HG03378 (cell line): ENCODE data around the gene TMEM126B.
"Not testable (repeated sequence)": the region's sequence is repeated elsewhere in the genome, so short reads cannot be mapped to it uniquely, and the experiment has no call there.

Experiments
- ATAC-seq: cut with Tn5 transposase; IDR thresholded peaks from one replicate; pipeline ENCODE4 v1.9.1; 2021; ENCODE audit warnings: mild to moderate bottlenecking, moderate library complexity; ENCODE audit not compliant: unreplicated experiment

TMEM126B gene

DNA sequence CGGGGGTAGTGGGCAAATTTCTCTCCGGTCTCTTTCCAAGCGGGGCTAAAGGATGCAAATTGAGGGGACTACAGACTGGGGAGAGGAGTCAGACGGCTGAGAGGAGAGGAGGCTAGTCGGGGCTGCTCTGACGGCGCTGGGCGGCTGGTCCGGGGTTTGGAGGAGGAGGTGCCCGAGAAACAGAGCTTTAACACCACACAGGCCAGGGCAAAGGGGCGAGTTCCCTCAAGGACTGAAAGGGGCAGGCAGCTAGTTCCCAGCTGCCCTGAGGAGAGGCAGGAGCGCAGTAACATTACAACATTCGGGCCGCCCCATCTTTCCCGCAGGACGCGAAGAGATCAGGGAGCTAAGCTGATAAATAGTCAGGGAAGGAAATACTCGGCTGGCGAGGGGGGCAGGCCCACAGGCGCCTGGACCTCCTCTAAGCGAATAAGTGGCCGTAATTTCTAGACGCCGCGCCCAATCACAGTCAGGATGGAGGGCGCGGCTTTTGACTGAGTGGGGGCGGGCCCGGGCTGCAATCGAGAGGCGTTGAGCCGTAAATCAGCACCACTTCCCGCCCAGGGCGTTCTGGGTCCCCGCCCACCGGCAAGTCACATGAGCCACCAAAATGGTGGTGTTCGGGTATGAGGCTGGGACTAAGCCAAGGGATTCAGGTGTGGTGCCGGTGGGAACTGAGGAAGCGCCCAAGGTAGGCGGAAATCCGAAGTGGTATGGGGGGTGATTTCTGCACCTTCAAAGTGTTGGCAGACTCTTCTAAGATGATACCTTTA is at the start of gene TMEM126B:
Gene TMEM126B (plus strand): TSS at position 596 of the 773 bp plus-strand sequence. CDS start 15 bp downstream, at position 611.
- ATAC-seq, result peak; percentile 97

DNA sequence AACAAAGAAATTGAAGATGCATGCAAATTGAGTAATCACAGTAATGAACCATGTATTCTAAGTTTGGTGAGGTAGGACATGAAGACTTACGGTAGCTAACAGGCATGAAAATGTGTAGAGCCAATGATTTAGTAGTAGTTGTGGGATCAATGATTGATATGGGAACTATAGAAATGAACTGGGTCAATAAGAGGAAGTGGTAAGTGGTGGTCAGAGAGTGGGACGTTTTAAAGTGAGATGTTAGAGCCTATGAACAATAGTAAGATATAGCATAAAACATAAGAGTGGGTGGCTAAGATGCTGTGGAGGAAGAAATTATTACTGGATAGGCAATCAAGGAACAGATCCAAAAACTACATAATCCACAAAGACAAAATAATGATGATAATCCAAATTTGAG is 46.3 kb upstream of the TMEM126B start:
- ATAC-seq, result peak; percentile 53

DNA sequence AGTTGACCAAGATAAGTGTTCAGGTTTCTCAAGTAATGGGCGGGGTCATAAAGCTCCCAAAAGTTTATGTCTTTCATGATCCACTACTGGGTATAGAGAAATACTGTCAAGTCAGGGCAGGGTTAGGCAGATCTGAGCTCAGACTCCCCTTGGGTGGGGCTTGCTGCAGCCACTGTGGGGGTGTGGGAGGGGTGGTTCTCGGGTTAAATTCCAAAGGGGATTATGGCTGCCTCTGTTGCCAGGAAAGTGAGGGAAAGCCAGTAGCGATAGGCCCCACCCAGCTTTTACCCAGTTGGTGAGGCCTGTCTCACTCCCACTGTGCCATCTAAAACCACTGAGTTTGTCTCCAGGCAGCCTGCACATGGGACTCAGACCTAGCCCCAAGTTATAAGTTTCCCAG is 39.0 kb upstream of the TMEM126B start:
- ATAC-seq, result no peak

DNA sequence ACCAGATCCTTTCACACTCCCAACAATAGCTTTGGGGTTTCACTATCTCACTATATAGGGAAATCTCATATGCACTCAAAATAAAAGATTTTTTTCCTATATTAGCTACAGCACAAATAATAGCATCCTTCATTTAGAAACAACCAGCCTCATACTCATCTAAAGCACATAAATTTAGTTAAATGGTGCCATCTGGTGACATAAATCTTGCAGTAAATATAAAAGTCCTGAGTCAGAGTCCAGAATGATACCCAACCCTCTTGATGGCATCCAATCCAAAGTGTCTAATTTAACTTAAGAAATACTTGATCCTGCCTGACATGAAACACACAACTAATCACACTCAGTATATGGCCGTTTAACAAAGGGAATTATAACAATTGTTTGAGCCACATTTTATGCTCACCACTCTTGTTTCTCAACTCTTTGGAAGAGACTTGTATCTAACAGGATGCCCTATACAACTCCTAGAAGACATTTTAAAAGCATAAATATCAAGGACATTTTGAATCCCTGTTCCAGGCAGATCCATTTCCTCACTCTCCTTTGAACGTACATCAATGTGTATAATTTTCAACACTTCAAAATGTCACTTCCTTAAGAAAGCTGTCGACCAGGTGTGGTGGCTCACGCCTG is 37.4 kb upstream of the TMEM126B start:
- peak; percentile 62 for ATAC-seq

DNA sequence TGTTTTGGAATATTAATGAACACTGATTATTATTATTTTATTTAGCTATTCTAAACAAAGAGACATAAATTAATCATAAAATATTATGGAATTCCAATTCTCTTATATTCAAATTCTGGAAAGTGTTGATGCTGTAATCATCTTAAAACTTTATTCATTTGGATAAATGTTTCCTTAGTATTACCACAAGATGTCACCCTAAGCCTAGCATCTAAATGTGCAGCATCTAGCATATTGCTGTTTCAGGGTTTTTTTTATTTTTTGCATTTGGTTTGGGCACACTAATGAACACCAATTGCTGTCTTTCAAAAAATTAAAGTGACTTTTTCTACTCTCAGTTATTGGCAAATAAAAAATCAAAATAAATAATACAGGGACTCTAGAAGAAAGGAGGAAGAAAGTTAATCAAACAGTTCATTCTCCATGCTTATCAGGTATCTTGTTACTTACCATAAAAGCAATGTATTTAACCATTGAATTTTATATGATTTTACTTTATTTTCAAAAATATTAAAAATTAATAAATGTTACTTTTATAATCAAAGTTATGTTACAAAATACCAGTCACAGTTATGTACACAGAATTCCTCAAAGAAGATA is 33.0 kb upstream of the TMEM126B start:
- peak; percentile 77 for ATAC-seq

DNA sequence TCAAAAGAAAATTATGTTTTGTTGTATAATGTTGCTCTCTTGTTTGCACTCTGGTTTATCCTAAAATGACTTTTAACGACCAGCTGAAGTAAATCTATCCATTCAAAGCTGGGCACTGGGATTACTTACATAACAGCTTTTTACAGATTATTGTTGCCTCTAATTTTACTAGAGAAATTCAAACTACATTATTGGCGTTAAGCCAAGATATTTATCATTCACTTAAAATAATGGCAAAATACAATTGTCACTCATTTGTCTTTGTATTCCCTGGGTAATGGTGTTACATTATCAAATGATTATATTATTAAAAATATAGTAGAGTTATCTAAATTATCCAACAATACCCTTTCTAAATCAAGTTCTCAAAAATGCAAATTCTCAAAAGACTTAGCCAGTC is 31.5 kb upstream of the TMEM126B start:
- no peak for ATAC-seq

DNA sequence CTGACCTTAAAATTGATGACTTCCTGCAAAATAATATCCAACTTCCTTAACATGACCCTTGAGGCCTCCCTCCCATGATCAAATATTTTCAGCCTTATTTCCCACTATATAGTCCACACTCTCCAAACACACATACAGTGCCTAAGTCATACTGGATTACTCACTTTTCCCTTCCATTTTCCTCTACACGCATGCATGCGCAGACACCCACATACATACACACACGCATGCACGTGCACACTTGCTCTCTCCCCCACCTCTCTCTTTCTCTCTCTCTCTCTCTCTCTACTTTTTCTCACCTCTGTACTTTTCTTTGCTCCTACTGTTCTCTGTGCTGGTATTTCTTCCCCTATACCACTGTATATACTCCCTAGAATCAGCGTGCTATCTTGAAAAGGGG is 29.3 kb upstream of the TMEM126B start:
- no peak for ATAC-seq

DNA sequence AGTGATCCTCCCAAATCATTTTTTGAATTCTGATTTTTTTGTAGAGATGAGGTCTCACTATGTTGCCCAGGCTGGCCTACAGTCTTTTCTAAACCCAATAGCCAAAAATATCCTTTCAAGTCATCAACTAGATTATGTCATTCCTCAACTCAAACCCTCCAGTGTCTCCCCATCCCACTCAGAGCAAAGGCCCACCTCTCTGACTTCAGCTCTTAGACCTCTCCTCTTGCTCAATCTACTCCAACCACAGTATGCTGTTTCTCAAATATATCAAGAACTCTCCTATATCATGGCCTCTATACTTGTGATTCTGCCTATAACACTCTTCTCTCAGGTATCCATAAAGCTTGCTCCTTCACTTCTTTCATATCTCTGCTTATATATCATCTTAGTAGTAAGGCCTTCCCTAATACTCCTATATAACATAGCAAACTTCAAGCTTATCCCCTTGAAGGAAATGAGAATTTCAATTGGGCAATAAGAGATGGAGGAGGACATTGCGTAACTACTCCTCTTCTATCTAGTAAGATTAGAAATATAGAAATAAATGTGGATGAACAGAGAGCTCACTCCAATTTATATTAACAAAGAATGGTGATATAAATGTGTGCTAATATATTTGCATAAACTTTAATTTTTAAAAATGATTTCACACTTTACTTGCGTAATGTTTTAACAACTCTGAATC is 25.7 kb upstream of the TMEM126B start:
- no peak for ATAC-seq

DNA sequence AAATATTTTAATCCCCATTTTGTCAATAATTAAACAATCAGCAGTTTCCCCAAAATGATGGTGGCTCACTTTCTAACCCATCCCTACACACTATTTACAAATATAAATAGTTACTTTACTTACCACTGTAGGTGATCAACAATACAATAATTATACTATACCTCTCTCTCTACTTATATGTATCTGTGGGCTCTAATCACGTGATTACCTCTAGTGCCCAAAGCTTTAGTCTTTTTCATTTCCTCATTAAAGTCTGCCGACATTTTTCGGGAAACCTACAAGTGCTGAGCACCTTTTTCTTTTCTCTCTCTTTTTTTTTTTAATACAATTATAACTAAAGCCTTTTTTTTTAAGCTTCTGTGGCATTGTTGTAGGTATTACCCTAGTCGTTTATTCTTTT is 25.2 kb upstream of the TMEM126B start:
- no peak for ATAC-seq

DNA sequence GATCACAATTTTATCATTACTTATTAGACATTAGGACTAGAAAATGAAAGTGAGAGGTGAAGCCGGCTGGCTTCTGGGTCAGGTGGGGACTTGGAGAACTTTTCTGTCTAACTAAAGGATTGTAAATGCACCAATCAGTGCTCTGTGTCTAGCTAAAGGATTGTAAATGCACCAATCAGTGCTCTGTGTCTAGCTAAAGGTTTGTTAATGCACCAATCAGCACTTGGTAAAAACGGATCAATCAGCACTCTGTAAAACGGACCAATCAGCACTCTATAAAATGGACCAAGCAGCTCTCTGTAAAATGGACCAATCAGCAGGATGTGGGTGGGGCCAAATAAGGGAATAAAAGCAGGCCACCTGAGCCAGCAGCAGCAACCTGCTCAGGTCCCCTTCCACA is 22.2 kb upstream of the TMEM126B start:
- not testable (repeated sequence) for ATAC-seq

DNA sequence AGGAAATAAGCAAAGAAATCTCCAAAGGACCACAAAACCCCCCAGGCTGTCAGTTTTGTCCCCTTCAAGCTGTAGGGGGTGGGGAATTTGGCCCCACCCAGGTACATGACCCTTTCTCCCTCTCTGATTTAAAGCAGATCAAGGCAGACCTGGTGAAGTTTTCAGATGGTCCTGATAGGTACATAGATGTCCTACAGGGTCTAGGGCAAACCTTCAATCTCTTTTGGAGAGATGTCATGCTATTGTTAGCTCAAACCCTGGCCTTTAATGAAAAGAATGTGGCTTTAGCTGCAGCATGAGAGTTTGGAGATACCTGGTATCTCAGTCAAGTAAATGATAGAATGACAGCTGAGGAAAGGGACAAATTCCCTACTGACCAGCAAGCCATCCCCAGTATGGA is 19.8 kb upstream of the TMEM126B start:
- not testable (repeated sequence) for ATAC-seq

DNA sequence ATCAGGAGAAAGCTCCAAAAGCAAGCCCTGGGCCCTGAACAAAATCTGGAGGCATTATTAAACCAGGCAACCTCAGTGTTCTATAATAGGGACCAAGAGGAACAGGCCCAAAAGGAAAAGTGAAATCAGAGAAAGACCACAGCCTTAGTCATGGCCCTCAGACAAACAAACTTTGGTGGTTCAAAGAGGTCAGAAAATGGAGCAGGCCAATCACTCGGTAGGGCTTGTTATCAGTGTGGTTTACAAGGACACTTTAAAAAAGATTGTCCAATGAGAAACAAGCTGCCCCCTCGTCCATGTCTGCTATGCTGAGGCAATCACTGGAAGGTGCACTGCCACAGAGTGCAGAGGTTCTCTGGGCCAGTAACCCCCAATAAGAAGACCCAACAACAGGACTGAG is 19.1 kb upstream of the TMEM126B start:
- not testable (repeated sequence) for ATAC-seq

DNA sequence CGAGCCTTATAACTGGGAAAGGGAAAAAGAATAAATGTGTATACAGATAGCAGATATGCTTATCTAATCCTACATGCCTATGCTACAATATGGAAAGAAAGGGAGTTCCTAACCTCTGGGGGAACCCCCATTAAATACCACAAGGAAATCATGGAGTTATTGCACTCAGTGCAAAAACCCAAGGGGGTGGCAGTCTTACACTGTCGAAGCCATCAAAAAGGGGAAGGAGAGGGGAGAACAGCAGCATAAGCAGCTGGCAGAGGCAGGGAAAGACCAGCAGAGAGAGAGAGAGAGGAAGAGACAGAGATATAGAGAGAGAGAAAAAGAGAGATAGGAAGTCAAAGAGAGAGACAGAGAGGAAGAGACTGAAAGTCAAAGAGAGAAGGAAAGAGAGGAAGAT is 16.8 kb upstream of the TMEM126B start:
- not testable (repeated sequence) for ATAC-seq

DNA sequence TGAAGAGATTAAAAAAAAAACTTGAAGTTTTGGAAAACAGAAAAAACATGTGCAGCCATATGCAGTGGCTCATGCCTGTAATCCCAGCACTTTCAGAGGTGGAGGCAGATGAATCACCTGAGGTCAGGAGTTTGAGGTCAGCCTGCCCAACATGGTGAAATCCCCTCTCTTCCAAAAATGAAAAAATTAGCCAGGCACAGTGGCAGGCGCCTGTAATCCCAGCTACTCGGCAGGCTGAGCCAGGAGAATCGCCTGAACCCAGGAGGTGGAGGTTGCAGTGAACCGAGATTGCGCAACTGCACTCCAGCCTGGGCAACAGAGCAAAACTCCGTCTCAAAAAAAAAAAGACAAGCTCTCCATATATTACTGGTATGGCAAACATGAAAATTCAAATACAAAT is 8.9 kb upstream of the TMEM126B start:
- no peak for ATAC-seq

DNA sequence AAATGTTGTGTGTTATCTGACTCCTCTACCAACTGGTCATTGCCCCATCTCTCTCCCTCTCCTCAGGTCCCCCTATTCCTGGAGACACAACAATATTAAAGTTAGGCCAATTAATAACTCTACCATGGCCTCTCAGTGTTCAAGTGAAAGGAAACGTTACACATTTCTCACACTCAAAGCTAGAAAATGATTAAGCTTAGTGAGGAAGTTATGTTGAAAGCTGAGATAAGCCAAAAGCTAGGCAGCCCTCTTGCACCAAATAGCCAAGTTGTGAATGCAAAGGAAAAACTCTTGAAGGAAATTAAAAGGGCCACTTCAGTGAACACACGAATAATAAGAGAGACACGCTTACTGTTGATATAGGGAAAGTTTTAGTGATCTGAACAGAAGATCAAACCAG is 8.1 kb upstream of the TMEM126B start:
- ATAC-seq, result no peak

DNA sequence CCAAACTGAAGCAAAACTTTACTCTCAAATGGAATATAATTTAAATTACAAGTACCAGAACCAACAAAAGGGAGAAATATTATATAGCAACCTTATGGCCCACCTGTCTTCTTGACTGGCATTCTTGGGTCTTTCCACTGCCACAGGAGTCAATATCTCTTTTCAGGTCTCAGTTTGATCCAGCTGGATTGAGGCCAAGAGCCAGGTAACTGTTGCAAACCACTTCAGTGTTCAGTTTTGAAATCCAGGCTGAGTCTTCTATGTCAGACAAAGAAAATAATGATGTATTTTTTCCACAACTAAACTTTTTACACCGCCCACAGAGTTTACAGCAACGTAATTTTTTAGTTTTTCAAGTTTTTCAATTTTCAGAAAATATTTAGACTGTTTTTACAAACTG is 1.9 kb upstream of the TMEM126B start:
- no peak for ATAC-seq

DNA sequence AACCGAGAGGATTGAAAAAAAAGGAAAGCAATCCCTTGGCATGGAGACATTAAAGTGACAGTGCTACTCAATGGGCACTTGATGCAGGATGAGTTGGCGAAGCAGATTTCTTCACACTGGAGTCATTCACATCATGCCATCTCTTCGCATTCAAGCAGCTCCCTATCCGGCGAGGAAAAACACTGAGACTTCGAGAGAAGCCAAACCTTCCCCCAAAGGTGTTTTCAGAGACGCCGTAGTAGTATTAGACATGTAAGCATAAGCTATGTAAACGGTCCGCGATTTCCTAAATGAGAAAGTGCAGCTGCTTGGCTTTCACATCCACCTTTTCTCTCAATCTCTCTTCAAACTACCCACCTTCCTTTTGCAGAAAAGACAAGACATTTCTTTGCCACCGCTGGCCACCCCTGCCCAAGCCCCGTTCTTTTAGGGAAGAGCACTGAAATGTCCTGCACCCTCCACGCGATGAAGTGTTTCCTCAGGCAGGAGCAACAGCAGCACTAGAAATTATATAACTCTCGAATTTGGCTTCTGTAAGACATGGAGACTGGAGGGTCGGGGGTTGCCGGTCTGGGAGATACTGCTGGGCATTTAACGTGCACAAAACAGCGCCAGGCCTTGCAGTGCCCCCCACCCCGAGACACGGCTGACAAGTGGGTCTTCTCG is 928 bp upstream of the TMEM126B start, which contains the start of gene DLG2:
Gene DLG2 (minus strand): TSS at position 13 of the 666 bp plus-strand sequence.
- ATAC-seq, result no peak

DNA sequence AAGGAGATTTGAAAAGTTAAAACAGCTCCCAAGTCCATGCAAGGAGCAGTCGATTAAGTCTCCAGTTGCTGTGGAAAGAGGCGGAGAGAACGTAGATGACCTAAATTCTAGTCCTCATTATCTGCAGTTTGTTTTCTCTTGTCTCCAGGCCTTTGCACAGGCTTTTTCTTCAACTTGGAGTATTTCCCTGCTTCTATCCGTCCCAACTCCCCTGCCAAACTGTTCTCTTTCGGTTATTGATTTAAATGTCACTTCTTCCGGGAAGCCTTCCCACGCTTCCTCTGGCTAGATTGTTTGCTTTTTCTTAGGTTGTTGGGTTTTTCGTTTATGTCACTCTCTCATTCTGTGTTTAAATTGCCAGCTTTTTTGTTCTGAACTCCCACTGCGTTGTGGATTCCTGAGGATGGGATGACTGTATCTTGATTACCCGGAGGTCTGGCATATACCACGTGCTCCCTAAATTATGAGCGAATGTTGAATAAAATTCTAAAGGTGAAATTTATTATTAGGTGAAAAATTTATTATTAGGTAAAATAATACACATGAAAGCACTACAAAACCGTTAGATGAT is 463 bp downstream of the TMEM126B start:
- peak; percentile 6 for ATAC-seq

DNA sequence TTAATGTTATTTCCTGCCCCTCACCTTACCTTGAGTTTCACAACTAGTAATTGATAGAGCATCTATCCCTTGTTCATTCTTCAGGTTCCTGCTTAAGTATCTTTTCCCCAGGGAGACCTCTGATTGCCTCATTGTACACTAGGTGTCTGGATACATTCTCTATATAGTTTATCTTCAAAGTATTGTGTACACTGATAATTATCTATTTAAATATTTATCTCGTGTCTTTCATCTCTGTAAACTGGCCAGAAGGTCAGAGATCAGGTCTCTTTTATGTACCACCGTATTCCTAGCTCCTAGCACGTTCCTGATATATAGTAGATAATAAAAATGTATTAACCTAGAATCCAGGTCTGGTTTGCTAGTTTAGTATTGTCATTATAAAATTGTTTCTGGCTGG is 6.4 kb downstream of the TMEM126B start:
- ATAC-seq, result no peak

DNA sequence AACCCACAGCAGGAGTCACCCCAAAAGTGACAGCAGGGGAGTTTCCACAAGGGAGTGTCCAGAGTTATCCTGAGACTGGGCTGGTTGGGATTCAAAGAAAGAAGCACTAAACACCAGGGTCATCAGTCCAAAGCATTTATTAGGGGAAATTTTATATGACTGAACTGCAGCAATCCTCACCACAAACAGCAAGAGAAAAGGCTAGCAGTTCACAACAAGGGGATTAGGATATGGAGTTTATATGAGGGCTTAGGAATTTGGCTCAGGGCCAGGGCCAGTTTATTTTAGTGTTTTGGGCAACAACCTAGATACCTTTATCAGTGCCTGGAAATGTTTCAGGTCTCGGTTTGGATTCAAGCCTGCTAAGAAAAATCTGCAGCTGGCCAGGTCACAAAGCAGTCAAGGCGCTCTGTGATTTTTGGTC is 14.8 kb downstream of the TMEM126B start:
- ATAC-seq, result no peak

DNA sequence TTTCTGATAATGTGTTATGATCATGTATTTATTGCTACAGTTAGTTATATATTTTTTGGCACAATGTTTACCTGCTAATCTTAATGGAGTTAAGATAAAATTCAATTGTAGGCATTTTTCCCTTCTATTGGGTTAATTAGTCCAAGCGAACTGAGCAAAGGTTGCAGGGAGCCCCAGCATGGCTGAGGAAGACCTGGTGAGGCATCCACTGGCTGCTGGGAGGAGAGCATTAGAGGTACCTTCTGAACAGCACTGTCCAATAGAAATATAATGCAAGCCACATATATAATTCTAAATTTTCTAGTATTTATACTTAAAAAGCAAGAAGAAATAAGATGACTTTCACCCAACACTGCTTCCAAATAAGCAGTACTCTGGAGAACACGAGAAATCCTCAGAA is 18.7 kb downstream of the TMEM126B start:
- ATAC-seq, result no peak
